ENCODE measurements around the gene ITGB8.

The ITGB8 gene

DNA sequence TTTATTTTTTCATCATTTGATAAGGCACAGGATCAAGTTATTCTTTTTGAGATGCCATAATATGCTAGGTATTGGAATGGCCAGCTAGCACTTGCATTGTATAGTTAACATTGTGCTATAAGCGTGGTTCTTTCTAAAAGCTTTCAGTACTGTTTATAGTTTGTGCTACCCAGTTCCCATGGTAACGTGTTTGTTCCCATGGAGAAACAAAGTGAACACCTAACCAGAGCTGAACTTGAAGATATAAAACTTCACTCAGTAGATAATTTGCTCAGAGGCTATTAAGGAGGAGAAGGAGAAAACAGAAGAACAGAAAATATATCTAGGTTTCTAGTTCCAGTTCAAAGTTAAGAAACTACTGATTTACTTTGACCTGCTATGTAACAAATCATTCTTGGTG, 23.6 kb upstream of the ITGB8 start:
- no peaks in the 10 kb centered on the region for H3K36me3 ChIP-seq (ENCODE audit: control insufficient read depth in 1 of 2, insufficient read depth in 2 of 2, low read length in 2 of 2)
- no peak overlapping the region for H3K27ac ChIP-seq (ENCODE audit: low read depth, low read length)
- no peak overlapping the region for H3K4me3 ChIP-seq (ENCODE audit: low read depth in 1 of 2, low read length in 2 of 2)
- peaks cover 14 to 15% of the 10 kb centered on the region in 2 donors for H3K4me1 ChIP-seq (ENCODE audit: control insufficient read depth in 1 of 2, insufficient read depth in 2 of 2, low read length in 2 of 2)
- no peaks in the 10 kb centered on the region for H3K9me3 ChIP-seq (ENCODE audit: control insufficient read depth in 1 of 2, low read length in 2 of 2)
- H3K9ac ChIP-seq (ENCODE audit: low read depth in 1 of 2, low read length in 2 of 2), result no peak overlapping the region
- no peaks in the 10 kb centered on the region for H3K27me3 ChIP-seq (ENCODE audit: control insufficient read depth in 1 of 2, insufficient read depth in 2 of 2, low read length in 2 of 2)

DNA sequence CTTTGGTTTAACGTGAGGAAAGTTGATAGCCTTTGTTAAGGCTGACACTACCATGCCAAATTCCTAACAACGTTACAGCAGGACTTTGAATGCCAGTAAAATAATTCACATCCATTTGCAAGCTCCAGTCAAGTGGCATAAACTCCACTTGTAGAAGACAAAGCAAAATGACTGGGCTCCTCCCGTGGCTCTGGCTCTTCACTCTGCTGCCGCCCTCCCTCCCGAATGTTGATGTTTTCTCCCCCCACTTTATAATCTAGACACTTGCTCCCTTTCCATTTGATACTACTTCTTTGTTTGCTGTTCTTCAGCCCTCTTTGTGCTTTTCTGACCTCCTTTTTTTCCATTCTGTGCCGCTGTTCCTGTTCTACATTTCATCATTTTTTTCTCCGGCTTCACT, 22.8 kb upstream of the ITGB8 start:
- H3K4me3 ChIP-seq (ENCODE audit: low read depth in 1 of 2, low read length in 2 of 2), result no peak overlapping the region
- no peak overlapping the region for H3K9ac ChIP-seq (ENCODE audit: low read depth in 1 of 2, low read length in 2 of 2)
- H3K4me1 ChIP-seq (ENCODE audit: control insufficient read depth in 1 of 2, insufficient read depth in 2 of 2, low read length in 2 of 2), result peaks cover 14 to 15% of the 10 kb centered on the region in 2 donors
- H3K27me3 ChIP-seq (ENCODE audit: control insufficient read depth in 1 of 2, insufficient read depth in 2 of 2, low read length in 2 of 2), result no peaks in the 10 kb centered on the region
- H3K36me3 ChIP-seq (ENCODE audit: control insufficient read depth in 1 of 2, insufficient read depth in 2 of 2, low read length in 2 of 2), result no peaks in the 10 kb centered on the region
- no peaks in the 10 kb centered on the region for H3K9me3 ChIP-seq (ENCODE audit: control insufficient read depth in 1 of 2, low read length in 2 of 2)
- H3K27ac ChIP-seq (ENCODE audit: low read depth, low read length), result no peak overlapping the region

DNA sequence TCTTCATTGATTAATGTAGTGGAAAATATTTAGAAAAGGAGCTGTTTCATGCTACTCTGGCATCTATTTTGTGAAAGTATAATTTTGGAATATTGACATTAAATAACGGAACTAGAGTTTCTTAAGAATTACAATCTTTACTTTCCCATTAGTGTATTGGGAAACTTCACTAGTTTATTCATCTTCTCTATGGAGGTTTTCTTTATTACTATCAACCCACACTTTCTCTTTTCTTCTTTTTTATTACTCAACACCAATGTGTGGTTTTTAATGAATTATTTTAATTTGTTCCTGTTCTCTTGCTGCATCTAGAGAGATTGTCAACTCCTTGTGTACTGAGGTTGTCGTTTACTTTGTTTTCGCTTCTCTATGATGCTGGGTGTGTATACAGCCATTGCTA, 20.4 kb upstream of the ITGB8 start:
- no peak overlapping the region for H3K4me3 ChIP-seq (ENCODE audit: low read depth in 1 of 2, low read length in 2 of 2)
- H3K9ac ChIP-seq (ENCODE audit: low read depth in 1 of 2, low read length in 2 of 2), result no peak overlapping the region
- H3K27ac ChIP-seq (ENCODE audit: low read depth, low read length), result no peak overlapping the region
- H3K4me1 ChIP-seq (ENCODE audit: control insufficient read depth in 1 of 2, insufficient read depth in 2 of 2, low read length in 2 of 2), result peaks cover 7% of the 10 kb centered on the region in 2 donors
- no peaks in the 10 kb centered on the region for H3K27me3 ChIP-seq (ENCODE audit: control insufficient read depth in 1 of 2, insufficient read depth in 2 of 2, low read length in 2 of 2)
- H3K36me3 ChIP-seq (ENCODE audit: control insufficient read depth in 1 of 2, insufficient read depth in 2 of 2, low read length in 2 of 2), result no peaks in the 10 kb centered on the region
- no peaks in the 10 kb centered on the region for H3K9me3 ChIP-seq (ENCODE audit: control insufficient read depth in 1 of 2, low read length in 2 of 2)

DNA sequence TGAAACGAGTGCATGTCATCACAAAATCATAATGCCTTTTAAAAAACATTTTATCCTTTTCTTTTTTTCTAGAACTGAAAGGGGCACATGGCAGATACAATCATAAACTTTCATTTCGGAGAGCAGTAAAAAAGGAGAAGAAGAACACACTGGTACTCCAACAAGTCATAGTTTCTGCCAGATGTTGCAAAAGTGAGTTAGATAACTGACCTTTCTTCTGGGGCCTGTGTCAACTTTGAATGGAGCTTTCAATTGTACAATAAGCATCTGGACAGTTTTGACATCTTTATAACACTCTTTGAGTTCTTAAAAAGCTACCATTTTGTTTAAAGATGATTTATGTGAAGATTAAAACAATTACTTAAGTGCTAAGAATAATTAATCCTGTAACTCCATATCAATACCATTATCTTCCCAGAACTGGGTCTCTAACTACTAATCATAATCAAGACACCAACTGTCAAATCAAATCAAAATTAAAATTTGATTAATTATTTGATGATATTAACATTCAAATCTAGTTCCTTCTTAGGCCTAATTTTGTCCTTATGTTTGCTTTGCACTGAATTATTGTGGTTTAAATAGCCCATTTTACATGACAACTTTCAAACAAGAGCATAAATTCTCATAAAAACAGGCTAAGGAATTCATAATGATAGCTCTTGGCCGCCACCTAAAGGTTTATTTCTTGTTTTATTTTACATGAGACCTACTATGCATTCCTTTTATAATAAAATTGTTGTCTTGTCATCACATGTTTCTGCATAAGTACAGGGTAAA, 19.5 kb upstream of the ITGB8 start:
- Histone ChIP-seq H3K27me3 (ENCODE audit: control insufficient read depth in 1 of 2, insufficient read depth in 2 of 2, low read length in 2 of 2) (no peaks in the 10 kb centered on the region), H3K4me3 (ENCODE audit: low read depth in 1 of 2, low read length in 2 of 2) (no peak overlapping the region), H3K4me1 (ENCODE audit: control insufficient read depth in 1 of 2, insufficient read depth in 2 of 2, low read length in 2 of 2) (peaks cover 7% of the 10 kb centered on the region in 2 donors), H3K9ac (ENCODE audit: low read depth in 1 of 2, low read length in 2 of 2) (no peak overlapping the region), H3K36me3 (ENCODE audit: control insufficient read depth in 1 of 2, insufficient read depth in 2 of 2, low read length in 2 of 2) (no peaks in the 10 kb centered on the region), H3K9me3 (ENCODE audit: control insufficient read depth in 1 of 2, low read length in 2 of 2) (no peaks in the 10 kb centered on the region), H3K27ac (ENCODE audit: low read depth, low read length) (no peak overlapping the region)

DNA sequence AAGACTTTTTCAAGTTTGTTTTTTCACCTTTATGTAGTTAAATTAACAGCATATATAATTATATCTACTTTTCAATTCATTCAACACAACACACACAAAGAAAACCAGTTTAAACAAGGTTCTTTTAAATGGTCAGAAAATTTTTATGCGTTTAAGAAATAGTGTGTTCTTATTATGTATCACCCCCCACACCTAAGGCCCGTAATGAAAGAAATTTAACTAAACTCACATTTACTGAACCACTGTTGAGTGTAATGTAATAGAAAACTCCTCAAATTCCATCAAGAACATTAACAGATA, 19.0 kb upstream of the ITGB8 start:
- Histone ChIP-seq H3K9ac (ENCODE audit: low read depth in 1 of 2, low read length in 2 of 2) (no peak overlapping the region), H3K36me3 (ENCODE audit: control insufficient read depth in 1 of 2, insufficient read depth in 2 of 2, low read length in 2 of 2) (no peaks in the 10 kb centered on the region), H3K9me3 (ENCODE audit: control insufficient read depth in 1 of 2, low read length in 2 of 2) (no peaks in the 10 kb centered on the region), H3K27me3 (ENCODE audit: control insufficient read depth in 1 of 2, insufficient read depth in 2 of 2, low read length in 2 of 2) (no peaks in the 10 kb centered on the region), H3K27ac (ENCODE audit: low read depth, low read length) (no peak overlapping the region), H3K4me3 (ENCODE audit: low read depth in 1 of 2, low read length in 2 of 2) (no peak overlapping the region), H3K4me1 (ENCODE audit: control insufficient read depth in 1 of 2, insufficient read depth in 2 of 2, low read length in 2 of 2) (peaks cover 3 to 7% of the 10 kb centered on the region in 2 donors)

DNA sequence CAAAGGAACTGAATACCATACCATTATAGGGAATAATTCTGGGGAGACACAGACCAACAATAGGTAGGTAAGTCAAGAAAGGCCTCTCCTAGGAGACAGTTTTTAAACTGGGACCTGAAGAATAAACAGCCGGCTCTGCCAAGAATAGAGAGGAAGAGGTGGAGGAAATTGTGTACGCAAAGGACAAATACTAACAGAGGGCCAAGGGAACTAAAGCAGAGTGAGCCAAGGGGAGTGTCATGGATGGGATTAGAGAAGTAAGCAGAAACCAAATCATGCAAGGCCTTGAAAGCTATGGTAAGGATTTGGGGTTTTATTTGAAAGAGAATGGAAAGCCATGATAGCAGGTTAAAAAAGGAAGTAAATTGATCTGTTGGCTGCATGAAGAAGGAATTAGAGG, 18.1 kb upstream of the ITGB8 start:
- H3K9me3 ChIP-seq (ENCODE audit: control insufficient read depth in 1 of 2, low read length in 2 of 2), result no peaks in the 10 kb centered on the region
- no peak overlapping the region for H3K9ac ChIP-seq (ENCODE audit: low read depth in 1 of 2, low read length in 2 of 2)
- no peak overlapping the region for H3K27ac ChIP-seq (ENCODE audit: low read depth, low read length)

DNA sequence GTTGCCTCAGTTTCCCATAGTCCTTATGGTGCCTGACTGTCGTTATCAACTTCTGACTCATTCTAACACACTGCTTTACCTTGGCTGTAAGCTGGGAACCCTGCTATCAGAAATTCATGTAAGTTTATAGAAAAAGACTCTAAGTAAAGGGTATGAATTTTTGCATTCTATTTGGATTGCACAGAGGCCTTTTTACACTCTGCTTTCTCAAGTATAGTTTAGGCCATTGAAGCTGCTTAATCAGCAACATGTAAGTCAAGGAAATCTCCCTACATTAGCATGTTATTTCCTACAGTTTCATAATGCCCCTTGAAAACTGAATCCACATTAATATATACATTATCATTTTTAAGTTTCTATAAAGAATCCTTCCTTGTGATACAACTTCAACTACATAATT, 17.1 kb upstream of the ITGB8 start:
- H3K4me1 ChIP-seq (ENCODE audit: control insufficient read depth in 1 of 2, insufficient read depth in 2 of 2, low read length in 2 of 2), result peaks cover 0 to 3% of the 10 kb centered on the region in 2 donors

More for the DNA sequence above, 18.1 kb upstream of the ITGB8 start:
- Histone ChIP-seq H3K27me3 (ENCODE audit: control insufficient read depth in 1 of 2, insufficient read depth in 2 of 2, low read length in 2 of 2) (no peaks in the 10 kb centered on the region), H3K36me3 (ENCODE audit: control insufficient read depth in 1 of 2, insufficient read depth in 2 of 2, low read length in 2 of 2) (no peaks in the 10 kb centered on the region), H3K4me3 (ENCODE audit: low read depth in 1 of 2, low read length in 2 of 2) (no peak overlapping the region), H3K4me1 (ENCODE audit: control insufficient read depth in 1 of 2, insufficient read depth in 2 of 2, low read length in 2 of 2) (peaks cover 0 to 3% of the 10 kb centered on the region in 2 donors)

DNA sequence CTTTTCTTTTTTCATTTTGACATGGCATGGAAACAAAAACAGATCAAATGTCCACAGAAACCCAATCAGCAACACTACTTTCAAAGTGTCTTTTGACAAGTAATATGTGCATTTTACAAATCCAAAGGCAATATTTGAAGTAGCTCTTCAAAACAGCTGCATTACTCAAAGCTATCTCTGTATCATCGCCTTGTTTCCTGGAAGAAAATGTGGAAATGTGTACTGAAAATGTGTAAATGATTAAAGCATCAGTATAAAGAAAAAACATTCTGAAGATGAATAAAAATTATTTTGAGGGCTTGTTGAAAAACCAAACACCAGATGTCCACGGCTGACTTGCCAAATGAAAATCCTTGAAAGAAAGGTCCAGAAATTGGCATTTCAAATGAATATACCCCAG, 16.5 kb upstream of the ITGB8 start:
- H3K27ac ChIP-seq (ENCODE audit: low read depth, low read length), result no peak overlapping the region
- no peaks in the 10 kb centered on the region for H3K27me3 ChIP-seq (ENCODE audit: control insufficient read depth in 1 of 2, insufficient read depth in 2 of 2, low read length in 2 of 2)
- no peak overlapping the region for H3K9ac ChIP-seq (ENCODE audit: low read depth in 1 of 2, low read length in 2 of 2)
- H3K4me3 ChIP-seq (ENCODE audit: low read depth in 1 of 2, low read length in 2 of 2), result no peak overlapping the region
- H3K4me1 ChIP-seq (ENCODE audit: control insufficient read depth in 1 of 2, insufficient read depth in 2 of 2, low read length in 2 of 2), result peaks cover 0 to 3% of the 10 kb centered on the region in 2 donors
- H3K36me3 ChIP-seq (ENCODE audit: control insufficient read depth in 1 of 2, insufficient read depth in 2 of 2, low read length in 2 of 2), result no peaks in the 10 kb centered on the region
- H3K9me3 ChIP-seq (ENCODE audit: control insufficient read depth in 1 of 2, low read length in 2 of 2), result no peaks in the 10 kb centered on the region

More for the DNA sequence above, 17.1 kb upstream of the ITGB8 start:
- no peaks in the 10 kb centered on the region for H3K36me3 ChIP-seq (ENCODE audit: control insufficient read depth in 1 of 2, insufficient read depth in 2 of 2, low read length in 2 of 2)
- no peak overlapping the region for H3K9ac ChIP-seq (ENCODE audit: low read depth in 1 of 2, low read length in 2 of 2)
- H3K27me3 ChIP-seq (ENCODE audit: control insufficient read depth in 1 of 2, insufficient read depth in 2 of 2, low read length in 2 of 2), result no peaks in the 10 kb centered on the region
- no peak overlapping the region for H3K27ac ChIP-seq (ENCODE audit: low read depth, low read length)
- H3K9me3 ChIP-seq (ENCODE audit: control insufficient read depth in 1 of 2, low read length in 2 of 2), result no peaks in the 10 kb centered on the region
- H3K4me3 ChIP-seq (ENCODE audit: low read depth in 1 of 2, low read length in 2 of 2), result no peak overlapping the region

DNA sequence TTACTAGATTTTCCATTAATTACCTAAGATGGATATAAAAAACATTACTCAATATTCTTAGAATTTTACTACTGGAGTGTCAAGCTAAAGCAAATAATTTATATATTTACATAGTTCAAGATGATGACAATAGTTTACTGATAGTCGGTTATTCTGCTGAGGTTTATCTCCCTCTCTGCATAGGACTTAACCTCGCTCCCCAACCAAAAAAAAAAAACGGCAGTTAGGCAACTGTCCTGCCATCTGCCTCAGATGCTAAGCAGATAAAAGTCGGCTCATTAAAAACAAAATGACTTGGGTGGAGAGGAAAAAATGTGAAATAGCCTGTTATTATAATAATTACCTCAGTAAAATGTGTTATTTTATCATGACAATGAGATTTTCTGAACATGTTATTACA, 14.0 kb upstream of the ITGB8 start:
- H3K27me3 ChIP-seq (ENCODE audit: control insufficient read depth in 1 of 2, insufficient read depth in 2 of 2, low read length in 2 of 2), result no peaks in the 10 kb centered on the region
- H3K4me3 ChIP-seq (ENCODE audit: low read depth in 1 of 2, low read length in 2 of 2), result no peak overlapping the region
- no peaks in the 10 kb centered on the region for H3K36me3 ChIP-seq (ENCODE audit: control insufficient read depth in 1 of 2, insufficient read depth in 2 of 2, low read length in 2 of 2)
- H3K27ac ChIP-seq (ENCODE audit: low read depth, low read length), result no peak overlapping the region
- no peaks in the 10 kb centered on the region for H3K9me3 ChIP-seq (ENCODE audit: control insufficient read depth in 1 of 2, low read length in 2 of 2)
- no peaks in the 10 kb centered on the region for H3K4me1 ChIP-seq (ENCODE audit: control insufficient read depth in 1 of 2, insufficient read depth in 2 of 2, low read length in 2 of 2)
- no peak overlapping the region for H3K9ac ChIP-seq (ENCODE audit: low read depth in 1 of 2, low read length in 2 of 2)

DNA sequence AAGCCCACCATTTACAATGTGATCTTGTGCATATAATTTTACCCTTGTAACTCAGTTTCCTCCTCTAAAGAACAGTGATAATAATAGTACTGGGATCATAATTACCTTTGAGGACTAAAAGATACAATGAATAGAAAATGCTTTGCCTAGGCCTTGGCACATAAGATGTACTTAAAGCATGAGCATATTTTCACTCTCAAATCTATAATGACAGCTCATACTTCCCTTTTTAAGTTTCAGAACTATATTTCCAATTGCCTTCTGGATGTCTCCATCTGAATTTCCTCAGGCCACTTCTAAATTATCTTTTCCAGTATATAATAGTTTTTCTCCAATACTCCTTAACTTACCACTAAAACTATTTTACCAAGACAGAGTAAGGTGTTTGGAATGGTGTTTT, 13.3 kb upstream of the ITGB8 start:
- no peaks in the 10 kb centered on the region for H3K36me3 ChIP-seq (ENCODE audit: control insufficient read depth in 1 of 2, insufficient read depth in 2 of 2, low read length in 2 of 2)
- H3K9me3 ChIP-seq (ENCODE audit: control insufficient read depth in 1 of 2, low read length in 2 of 2), result no peaks in the 10 kb centered on the region
- no peak overlapping the region for H3K9ac ChIP-seq (ENCODE audit: low read depth in 1 of 2, low read length in 2 of 2)
- no peak overlapping the region for H3K4me3 ChIP-seq (ENCODE audit: low read depth in 1 of 2, low read length in 2 of 2)
- H3K4me1 ChIP-seq (ENCODE audit: control insufficient read depth in 1 of 2, insufficient read depth in 2 of 2, low read length in 2 of 2), result no peaks in the 10 kb centered on the region
- no peak overlapping the region for H3K27ac ChIP-seq (ENCODE audit: low read depth, low read length)
- H3K27me3 ChIP-seq (ENCODE audit: control insufficient read depth in 1 of 2, insufficient read depth in 2 of 2, low read length in 2 of 2), result no peaks in the 10 kb centered on the region

DNA sequence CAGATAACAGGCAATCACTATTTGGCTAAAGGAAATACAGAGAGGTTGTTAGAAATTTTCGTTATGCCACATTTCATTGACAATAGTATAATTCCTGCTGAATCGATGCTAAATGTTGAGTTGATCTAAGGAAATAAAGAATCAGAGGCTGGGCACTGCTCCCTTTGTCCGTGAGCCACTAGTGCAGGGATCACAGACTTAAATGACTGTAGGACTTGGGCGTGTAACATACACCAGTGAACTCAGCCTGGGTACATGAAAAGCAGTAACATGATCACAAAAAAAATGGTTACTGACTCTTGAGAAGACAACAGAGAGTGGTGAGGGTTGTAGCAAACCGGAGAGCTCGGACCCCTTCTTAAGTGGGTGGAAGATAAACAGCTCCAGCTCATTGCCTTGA, 11.8 kb upstream of the ITGB8 start:
- Histone ChIP-seq H3K36me3 (ENCODE audit: control insufficient read depth in 1 of 2, insufficient read depth in 2 of 2, low read length in 2 of 2) (no peaks in the 10 kb centered on the region), H3K9me3 (ENCODE audit: control insufficient read depth in 1 of 2, low read length in 2 of 2) (no peaks in the 10 kb centered on the region), H3K4me1 (ENCODE audit: control insufficient read depth in 1 of 2, insufficient read depth in 2 of 2, low read length in 2 of 2) (no peaks in the 10 kb centered on the region), H3K9ac (ENCODE audit: low read depth in 1 of 2, low read length in 2 of 2) (no peak overlapping the region), H3K4me3 (ENCODE audit: low read depth in 1 of 2, low read length in 2 of 2) (no peak overlapping the region), H3K27me3 (ENCODE audit: control insufficient read depth in 1 of 2, insufficient read depth in 2 of 2, low read length in 2 of 2) (no peaks in the 10 kb centered on the region), H3K27ac (ENCODE audit: low read depth, low read length) (no peak overlapping the region)
